NCI-H2081 (cell line): Measurements from ENCODE around the gene QKI.
"Not testable (repeated sequence)": the region's sequence is repeated elsewhere in the genome, so short reads cannot be mapped to it uniquely, and the experiment has no call there.

Source experiments
- DNase-seq, 2 experiments: peaks; one replicate each; lab custom pipeline; 2025; lab: John Stamatoyannopoulos, UW

QKI gene

GRCh38 chr6:163414946-163415619 lies 565 bp downstream of the QKI start:
- no peak for DNase-seq

DNA sequence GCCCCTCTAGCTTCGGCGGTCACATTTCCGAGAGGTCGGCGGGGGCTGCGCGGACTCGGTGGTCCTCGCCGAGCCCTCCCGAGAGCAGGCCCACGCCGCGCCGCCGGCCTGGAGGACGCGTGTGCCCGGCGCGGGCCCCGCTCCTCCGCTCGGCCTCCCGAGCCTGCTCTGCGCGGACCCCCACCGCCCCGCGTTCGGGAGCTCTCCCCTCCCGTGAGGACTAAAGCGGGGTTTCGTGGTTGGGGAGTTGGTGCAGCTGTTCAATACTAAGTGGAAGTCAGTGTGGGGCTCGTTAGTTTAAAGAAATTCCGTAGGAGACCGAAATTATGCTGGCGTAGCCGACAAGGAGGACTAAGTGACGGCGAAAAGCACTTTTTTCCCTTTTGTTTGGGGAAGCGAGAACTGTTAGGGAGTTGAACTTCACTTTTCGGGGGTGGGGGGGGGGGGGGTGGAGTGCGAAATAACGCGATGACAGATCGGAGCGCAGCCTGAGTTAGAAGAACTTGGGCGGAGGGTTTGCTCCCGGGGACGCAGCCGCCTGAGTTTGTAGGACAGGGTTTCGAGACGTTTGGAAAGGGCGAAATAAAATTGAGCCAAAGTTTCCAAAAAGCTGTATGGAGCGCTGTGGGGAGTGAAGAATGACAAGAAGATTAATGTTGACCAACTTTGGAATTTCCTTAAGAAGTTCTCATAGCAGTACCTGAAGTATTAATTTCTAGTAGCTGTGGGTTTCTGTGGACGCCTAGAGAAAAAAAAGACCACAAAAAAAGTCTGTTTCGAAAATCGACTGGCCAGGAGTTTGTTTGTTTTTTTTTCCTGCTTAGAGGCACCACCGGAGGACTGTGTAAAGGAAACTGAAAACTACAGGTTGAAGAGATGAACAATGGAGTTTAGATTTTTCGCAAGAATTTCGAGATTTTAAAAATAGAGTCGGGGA lies 1.4 kb downstream of the QKI start:
- DNase-seq = no peak

- DNase-seq = peak; percentile 11 to 23
Observed at GRCh38 chr6:163416557-163417253, 2.2 kb downstream of the QKI start.

GRCh38 chr6:163417595-163417994 lies 3.1 kb downstream of the QKI start:
- no peak for DNase-seq

DNA sequence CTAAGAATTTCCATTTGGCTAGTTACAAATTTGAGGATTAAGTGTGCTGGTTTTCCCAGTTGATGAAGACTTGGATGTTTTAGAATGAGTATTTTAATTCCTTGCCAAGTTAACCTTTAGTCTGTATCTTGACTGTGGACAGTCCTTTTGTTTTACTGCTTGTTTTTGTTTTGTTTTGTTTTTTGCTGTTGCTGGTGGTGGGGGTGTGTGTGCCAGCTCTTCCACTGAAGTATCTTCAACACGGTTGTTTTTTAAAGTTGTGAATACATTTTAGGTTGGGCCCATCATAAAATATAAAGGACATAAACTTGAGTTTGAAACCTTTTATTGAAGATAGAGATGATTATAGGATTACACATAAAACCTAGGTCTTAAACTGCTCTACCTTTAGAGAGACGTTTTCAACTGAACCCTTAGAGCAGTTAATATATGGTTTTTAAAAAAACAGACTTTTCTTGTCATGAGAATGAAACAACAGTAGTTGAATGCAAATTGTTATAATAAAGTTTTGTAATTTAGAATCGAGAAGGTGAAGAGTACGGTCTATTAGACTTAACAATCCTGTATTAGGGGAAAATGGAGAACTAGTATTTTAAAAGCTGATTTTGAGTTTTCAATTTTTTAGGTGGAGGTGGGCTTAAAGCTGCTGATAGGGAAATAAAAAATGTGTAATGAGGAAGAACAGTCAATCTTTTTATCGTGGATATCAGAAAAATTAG lies 4.0 kb downstream of the QKI start:
- no peak for DNase-seq

GRCh38 chr6:163419413-163420288 lies 5.1 kb downstream of the QKI start:
- no peak for DNase-seq

- DNase-seq = no peak
Observed at GRCh38 chr6:163420289-163420614, 5.7 kb downstream of the QKI start.

GRCh38 chr6:163422550-163422949 lies 8.0 kb downstream of the QKI start:
- no peak for DNase-seq

DNA sequence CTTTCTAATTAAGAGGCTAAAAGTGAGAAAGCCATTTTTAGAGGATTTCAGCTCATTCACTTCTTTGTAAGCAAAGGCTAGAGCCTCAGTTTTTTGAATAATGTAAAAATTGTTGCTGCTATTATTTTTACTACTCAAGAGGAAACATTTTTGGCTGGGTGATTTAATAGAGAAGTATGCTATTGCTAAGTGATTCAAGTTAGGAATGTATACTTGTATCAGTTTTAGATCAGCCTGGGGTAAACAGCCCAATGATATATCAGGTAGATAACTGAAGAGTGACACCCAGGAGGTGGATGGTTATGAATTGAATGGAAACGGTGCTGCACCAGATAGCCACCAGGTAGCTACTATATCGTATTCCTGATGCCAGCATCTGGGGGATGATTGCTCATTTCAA lies 9.2 kb downstream of the QKI start:
- DNase-seq = no peak

DNA sequence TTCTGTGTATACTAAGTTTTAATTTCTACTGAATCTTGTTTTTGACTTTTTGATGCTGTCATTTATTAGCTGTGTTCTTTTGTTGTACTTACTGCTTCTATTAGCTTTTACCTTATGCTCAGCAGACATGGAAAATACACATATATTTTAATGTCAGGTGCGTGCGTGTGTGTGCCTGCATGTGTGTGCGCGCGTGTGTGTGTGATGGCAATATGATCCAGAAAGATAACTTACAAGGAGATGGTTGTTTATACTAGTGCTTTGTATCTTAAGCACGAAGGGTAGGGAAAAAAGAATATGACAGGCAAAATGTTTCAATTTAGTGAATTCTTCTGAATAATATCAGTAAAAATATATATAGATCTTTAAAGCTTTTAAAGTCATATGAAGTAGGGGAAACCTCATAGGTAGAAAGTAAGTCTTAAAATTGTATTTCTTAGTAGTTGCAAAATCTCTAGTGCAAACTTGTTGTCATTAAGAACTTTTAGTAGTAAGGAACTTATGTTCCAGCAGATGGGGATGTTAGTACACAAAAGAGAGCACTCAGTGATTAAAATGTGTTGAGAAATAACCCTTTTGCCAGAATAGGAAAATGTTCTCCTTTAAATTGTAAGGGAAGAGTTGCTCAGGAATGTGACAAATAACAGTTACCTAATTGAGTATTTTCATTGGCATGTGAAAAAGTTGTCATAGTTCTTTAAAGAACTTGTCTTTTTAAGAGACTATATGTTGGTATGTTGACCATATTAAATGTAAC lies 13.2 kb downstream of the QKI start:
- DNase-seq = peak in 1 of 2 experiments; percentile 11

DNA sequence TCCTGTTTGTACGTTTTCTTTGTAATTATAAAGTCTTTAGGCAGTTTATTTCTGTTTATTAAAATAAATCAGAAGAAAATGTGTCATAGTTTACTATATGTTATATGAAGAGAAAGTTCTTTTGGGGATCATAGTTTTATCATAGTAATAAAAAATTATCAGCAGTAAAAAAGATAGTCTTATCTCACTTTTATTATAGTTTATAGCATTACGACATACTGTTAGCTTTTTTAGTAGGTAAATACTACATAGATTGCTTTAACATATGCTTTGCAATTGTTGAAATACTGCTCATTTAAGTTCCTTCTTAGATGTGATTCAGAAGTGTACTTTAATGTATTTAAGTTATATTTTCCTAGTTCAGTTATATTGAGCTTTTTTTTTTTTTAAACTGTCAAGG lies 13.9 kb downstream of the QKI start:
- DNase-seq = no peak

GRCh38 chr6:163429858-163430448 lies 15.4 kb downstream of the QKI start:
- no peak for DNase-seq

DNA sequence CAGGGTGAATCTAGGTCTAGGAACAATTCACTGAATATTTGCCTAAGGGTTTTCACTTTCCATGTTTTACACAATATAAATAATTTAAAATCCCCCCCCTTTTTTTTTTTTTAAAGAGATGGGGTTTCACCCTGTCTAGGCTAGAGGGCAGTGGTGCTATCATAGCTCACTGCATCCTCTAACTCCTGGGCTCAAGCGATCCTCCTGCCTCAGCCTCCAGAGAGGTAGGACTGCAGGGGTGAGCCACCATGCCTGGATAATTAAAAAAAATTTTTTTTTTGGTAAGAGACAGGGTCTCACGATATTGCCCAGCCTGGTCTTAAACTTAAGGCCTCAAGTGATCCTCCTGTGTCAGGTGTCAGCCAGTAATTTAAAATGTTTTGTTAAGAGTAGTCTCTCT lies 17.8 kb downstream of the QKI start:
- no peak for DNase-seq

DNA sequence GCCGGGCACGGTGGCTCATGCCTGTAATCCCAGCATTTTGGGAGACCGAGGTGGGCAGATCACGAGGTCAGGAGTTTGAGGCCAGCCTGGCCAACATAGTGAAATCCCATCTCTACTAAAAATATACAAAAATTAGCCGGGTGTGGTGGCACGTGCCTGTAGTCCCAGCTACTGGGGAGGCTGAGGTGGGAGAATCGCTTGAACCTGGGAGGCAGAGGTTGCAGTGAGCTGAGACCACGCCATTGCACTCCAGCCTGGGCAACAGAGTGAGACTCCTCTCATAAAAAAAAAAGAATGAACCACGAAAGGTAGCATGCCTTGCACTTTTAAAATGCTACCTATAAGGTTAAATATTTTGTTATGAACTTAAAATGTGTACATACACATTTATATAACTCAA lies 19.0 kb downstream of the QKI start:
- not testable (repeated sequence) for DNase-seq

- DNase-seq = no peak
Observed at GRCh38 chr6:163435023-163435422, 20.5 kb downstream of the QKI start.

- no peak for DNase-seq
Observed at GRCh38 chr6:163436843-163437242, 22.3 kb downstream of the QKI start.

- DNase-seq = no peak
Observed at GRCh38 chr6:163437466-163437865, 22.9 kb downstream of the QKI start.

DNA sequence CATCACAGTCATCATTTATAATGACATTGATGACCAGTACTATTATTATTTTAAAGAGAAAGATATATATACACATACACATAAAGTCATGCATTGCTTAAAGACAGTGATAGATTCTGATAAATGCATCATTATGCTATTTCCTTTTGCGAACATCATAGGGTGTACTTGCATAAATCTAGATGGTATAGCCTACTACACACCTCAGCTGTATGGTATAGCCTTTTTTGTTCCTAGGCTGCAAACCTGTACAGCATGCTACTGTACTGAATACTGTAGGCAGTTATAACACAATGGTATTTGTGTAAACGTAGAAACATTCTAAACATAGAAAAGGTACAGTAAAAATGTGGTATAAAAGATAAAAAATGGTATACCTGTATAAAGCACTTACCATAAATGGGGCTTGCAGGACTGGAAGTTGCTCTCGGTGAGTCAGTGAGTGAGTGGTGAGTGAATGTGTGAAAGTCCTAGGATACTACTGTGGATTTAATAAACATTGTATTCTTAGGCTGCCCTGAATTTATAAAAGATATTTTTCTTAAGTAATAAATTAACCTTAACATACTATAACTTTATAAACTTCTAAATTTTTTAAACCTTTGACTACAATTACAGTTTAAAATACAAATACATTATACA lies 23.9 kb downstream of the QKI start:
- no peak for DNase-seq

- no peak for DNase-seq
Observed at GRCh38 chr6:163438940-163439335, 24.4 kb downstream of the QKI start.

DNA sequence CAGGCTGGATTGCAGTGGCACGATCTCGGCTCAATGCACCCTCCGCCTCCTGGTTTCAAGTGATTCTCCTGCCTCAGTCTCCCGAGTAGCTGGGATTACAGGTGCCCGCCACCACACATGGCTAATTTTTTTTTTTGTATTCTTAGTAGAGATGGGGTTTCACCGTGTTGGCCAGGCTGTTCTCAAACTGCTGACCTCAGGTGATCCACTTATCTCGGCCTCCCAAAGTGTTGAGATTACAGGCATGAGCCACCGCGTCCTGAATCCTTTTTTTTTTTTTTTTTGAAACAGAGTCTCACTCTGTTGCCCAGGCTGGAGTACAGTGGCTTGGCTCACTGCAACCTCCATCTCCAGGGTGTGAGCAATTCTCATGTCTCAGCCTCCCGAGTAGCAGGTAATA lies 24.9 kb downstream of the QKI start:
- not testable (repeated sequence) for DNase-seq
